SK-N-SH (cell line): ENCODE data around the gene L3MBTL2. TPM values are rescaled to one million over a fixed set of nuclear protein-coding genes. Genes with fewer than 3 reads are reported as not detected.

ENCODE experiments used
- CTCF ChIA-PET: fragments of 300-600, 350-600 bp; formaldehyde crosslinking; extraction: SDS; loops from one replicate; lab custom pipeline; 2021; lab: Yijun Ruan, JAX
- POLR2A ChIA-PET: fragments of 350-600 bp; sonication (Branson Sonifier 250); formaldehyde crosslinking; extraction: SDS; loops from one replicate; lab custom pipeline; 2020; ENCODE audit warnings: antibody characterized with exemption, inconsistent platforms; lab: Yijun Ruan, JAX
- DNase-seq: peaks from one replicate; pipeline ENCODE4 v3.0.0; 2012
- H2AFZ ChIP-seq: fragments of 200-600 bp; sonication (generic); 2 replicates; pipeline ENCODE4 v1.8.1; 2016; ENCODE audit warnings: antibody characterized with exemption, mild to moderate bottlenecking, low read depth
- H3F3A ChIP-seq: fragments of 200-600 bp; sonication (generic); replicated peaks from 2 replicates; pipeline ENCODE3; 2016; ENCODE audit warnings: antibody characterized with exemption, mild to moderate bottlenecking; ENCODE audit not compliant: insufficient read depth
- H3K27ac ChIP-seq, 2 experiments: fragments of 200-500 bp in 1 of 2; fragments of 200-600 bp in 1 of 2; sonication (Bioruptor generic) in 1 of 2; sonication (generic), shearing (Covaris generic) in 1 of 2; 2 replicates each; pipeline versions ENCODE4 v1.5.1 to v1.6.1; 2014 to 2016; ENCODE audit warnings: low read depth in 2 of 2, inconsistent platforms in 1 of 2, low read length in 1 of 2, mild to moderate bottlenecking in 1 of 2, mixed read lengths in 1 of 2
- H3K27me3 ChIP-seq: fragments of 200-600 bp; sonication (generic), shearing (Covaris generic); 2 replicates; pipeline ENCODE4 v1.6.1; 2016; ENCODE audit warnings: mixed run types; ENCODE audit not compliant: insufficient read depth
- H3K36me3 ChIP-seq, 2 experiments: fragments of 200-500 bp in 1 of 2; fragments of 200-600 bp in 1 of 2; sonication (Bioruptor generic) in 1 of 2; sonication (generic) in 1 of 2; replicated peaks in 1 of 2; 2 replicates each; pipeline versions ENCODE3 to v1.5.1; 2014 to 2016; ENCODE audit warnings: low read length in 1 of 2, mild to moderate bottlenecking in 1 of 2; ENCODE audit not compliant: insufficient read depth in 2 of 2, control insufficient read depth in 1 of 2
- H3K4me1 ChIP-seq, 2 experiments: fragments of 200-500 bp in 1 of 2; fragments of 200-600 bp in 1 of 2; sonication (Bioruptor generic) in 1 of 2; sonication (generic), shearing (Covaris generic) in 1 of 2; 2 replicates each; pipeline versions ENCODE4 v1.5.1 to v1.6.1; 2014 to 2016; ENCODE audit warnings: low read depth in 1 of 2, low read length in 1 of 2, mixed run types in 1 of 2; ENCODE audit not compliant: insufficient read depth in 2 of 2, control insufficient read depth in 1 of 2
- H3K4me2 ChIP-seq: fragments of 200-600 bp; sonication (generic), shearing (Covaris generic); 2 replicates; pipeline ENCODE4 v1.6.1; 2017; ENCODE audit warnings: mixed run types
- H3K4me3 ChIP-seq, 2 experiments: fragments of 200-500 bp in 1 of 2; fragments of 200-600 bp in 1 of 2; sonication (Bioruptor generic) in 1 of 2; sonication (generic), shearing (Covaris generic) in 1 of 2; 2 replicates each; pipeline versions ENCODE4 v1.5.1 to v1.8.1; 2014 to 2016; ENCODE audit warnings: low read depth in 2 of 2, inconsistent platforms in 1 of 2, low read length in 1 of 2, mild to moderate bottlenecking in 1 of 2, mixed read lengths in 1 of 2, moderate library complexity in 1 of 2
- H3K79me2 ChIP-seq: fragments of 200-600 bp; sonication (generic); 2 replicates; pipeline ENCODE4 v1.8.1; 2017; ENCODE audit warnings: mild to moderate bottlenecking; ENCODE audit not compliant: insufficient read depth
- H3K9ac ChIP-seq: fragments of 200-600 bp; sonication (generic); 2 replicates; pipeline ENCODE4 v1.6.1; 2017; ENCODE audit warnings: mixed run types
- H3K9me2 ChIP-seq: fragments of 200-600 bp; sonication (generic); 2 replicates; pipeline ENCODE4 v1.6.1; 2017; ENCODE audit warnings: mixed run types
- H3K9me3 ChIP-seq: fragments of 200-600 bp; sonication (generic); 2 replicates; pipeline ENCODE4 v1.6.1; 2017; ENCODE audit warnings: mixed run types, mild to moderate bottlenecking, moderate library complexity
- H4K20me1 ChIP-seq: fragments of 200-600 bp; sonication (generic); 2 replicates; pipeline ENCODE4 v1.6.1; 2017; ENCODE audit warnings: mild to moderate bottlenecking, mixed run types; ENCODE audit not compliant: insufficient read depth
- CHD2 ChIP-seq: fragments of 150-350 bp; IDR thresholded peaks from 2 replicates; pipeline ENCODE4 v1.6.1; 2018; ENCODE audit warnings: low read length; ENCODE audit not compliant: partially characterized antibody
- ELF1 ChIP-seq: IDR thresholded peaks from 2 replicates; pipeline ENCODE4 v1.4.0; 2012
- EP300 ChIP-seq, 2 experiments: IDR thresholded peaks; 2 replicates each; pipeline versions ENCODE4 v1.4.0 to v1.6.1; 2012; ENCODE audit warnings: borderline replicate concordance in 1 of 2, low read depth in 1 of 2, low read length in 1 of 2
- EZH2phosphoT487 ChIP-seq: fragments of 200-600 bp; sonication (generic); IDR thresholded peaks from 2 replicates; pipeline ENCODE4 v1.6.1; 2017; ENCODE audit warnings: low read depth, mixed run types, mild to moderate bottlenecking, antibody characterized with exemption, moderate library complexity, borderline replicate concordance
- GABPA ChIP-seq: IDR thresholded peaks from 2 replicates; pipeline ENCODE4 v1.4.0; 2012; ENCODE audit warnings: low read depth, mild to moderate bottlenecking
- JUND ChIP-seq: IDR thresholded peaks from 2 replicates; pipeline ENCODE4 v1.4.0; 2012
- MEF2A ChIP-seq: IDR thresholded peaks from 2 replicates; pipeline ENCODE4 v1.4.0; 2012; ENCODE audit warnings: low read depth, borderline replicate concordance
- POLR2AphosphoS5 ChIP-seq: IDR thresholded peaks from 2 replicates; pipeline ENCODE4 v1.6.1; 2012; ENCODE audit warnings: low read depth, low read length
- RAD21 ChIP-seq: IDR thresholded peaks from 2 replicates; pipeline ENCODE4 v1.6.1; 2012; ENCODE audit warnings: mild to moderate bottlenecking, low read length
- RCOR1 ChIP-seq: fragments of 150-350 bp; IDR thresholded peaks from 2 replicates; pipeline ENCODE4 v1.6.1; 2017; ENCODE audit warnings: antibody characterized with exemption, low read length
- RFX5 ChIP-seq: IDR thresholded peaks from 2 replicates; pipeline ENCODE4 v1.6.1; 2012; ENCODE audit warnings: mild to moderate bottlenecking, improper control_type of control experiment, low read length
- RXRA ChIP-seq: IDR thresholded peaks from 2 replicates; pipeline ENCODE4 v1.4.0; 2012; ENCODE audit warnings: low read depth, mild to moderate bottlenecking, borderline replicate concordance
- SIN3A ChIP-seq: IDR thresholded peaks from 2 replicates; pipeline ENCODE4 v1.6.1; 2012; ENCODE audit warnings: low read depth, mild to moderate bottlenecking, low read length, moderate library complexity, borderline replicate concordance
- TEAD4 ChIP-seq: IDR thresholded peaks from 2 replicates; pipeline ENCODE4 v1.4.0; 2012; ENCODE audit warnings: mild to moderate bottlenecking, borderline replicate concordance; ENCODE audit not compliant: insufficient read depth
- YY1 ChIP-seq: IDR thresholded peaks from 2 replicates; pipeline ENCODE4 v1.4.0; 2012; ENCODE audit warnings: low read depth, mild to moderate bottlenecking
- WGBS: methylation state at CpG from one replicate; pipeline ENCODE4 v1.1.6; 2017; ENCODE audit warnings: low lambda C conversion rate; 5-methylcytosine and 5-hydroxymethylcytosine counted together
- polyA plus RNA-seq, 3 experiments: library from polyadenylated mRNA; depleted of rRNA; stranded (reverse); fragments of >200 nt; gene quantifications; 2 replicates each; pipeline ENCODE4 v1.2.3, GENCODE V29; 2012
- TF ChIP-seq, protein P1 (sequence below): fragments of 150-350 bp; IDR thresholded peaks from 2 replicates; pipeline ENCODE4 v1.6.1; 2016; ENCODE audit warnings: mild to moderate bottlenecking, low read depth, low read length
- TF ChIP-seq, protein P2 (sequence below): IDR thresholded peaks from 2 replicates; pipeline ENCODE4 v1.4.0; 2012; ENCODE audit warnings: low read depth, borderline replicate concordance
- TF ChIP-seq, protein P3 (sequence below): IDR thresholded peaks from 2 replicates; pipeline ENCODE4 v1.4.0; 2012; ENCODE audit warnings: low read depth, borderline replicate concordance
- TF ChIP-seq, protein P4 (sequence below): fragments of 200-600 bp; sonication (generic); IDR thresholded peaks from 2 replicates; pipeline ENCODE4 v1.6.1; 2017; ENCODE audit warnings: antibody characterized with exemption, mild to moderate bottlenecking, moderate library complexity
- TF ChIP-seq, protein P5 (sequence below): IDR thresholded peaks from 2 replicates; pipeline ENCODE4 v1.6.1; 2012; ENCODE audit warnings: mild to moderate bottlenecking, low read depth, low read length, moderate library complexity
- TF ChIP-seq, protein P6 (sequence below): fragments of 150-350 bp; IDR thresholded peaks from 2 replicates; pipeline ENCODE4 v1.6.1; 2017; ENCODE audit warnings: antibody characterized with exemption, low read length, low read depth, borderline replicate concordance

L3MBTL2 gene
- polyA plus RNA-seq, 1 of the 3 experiments (the other 2 are of a cell fraction), result 13.3 TPM

DNA sequence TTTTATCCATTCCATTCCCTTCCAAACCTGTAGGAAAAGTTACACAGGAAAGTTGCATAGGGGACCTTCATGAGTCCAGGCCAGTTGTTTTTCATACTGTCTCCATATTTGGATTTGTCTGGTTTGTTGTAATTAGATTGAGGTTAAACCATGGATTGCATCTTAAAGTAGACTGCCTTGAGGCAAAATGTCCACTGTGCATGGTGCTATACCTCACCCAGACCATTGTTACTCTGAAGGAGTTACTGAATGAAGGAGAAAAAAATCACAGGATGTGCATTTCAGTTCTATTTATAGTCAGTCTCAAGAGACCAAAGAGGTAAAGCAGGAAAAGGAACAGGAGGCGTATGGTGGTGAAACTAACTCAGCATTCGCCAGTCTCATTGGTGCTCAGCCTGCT is 29.6 kb upstream of the L3MBTL2 start (continued):
- TF ChIP-seq, protein P1, sequence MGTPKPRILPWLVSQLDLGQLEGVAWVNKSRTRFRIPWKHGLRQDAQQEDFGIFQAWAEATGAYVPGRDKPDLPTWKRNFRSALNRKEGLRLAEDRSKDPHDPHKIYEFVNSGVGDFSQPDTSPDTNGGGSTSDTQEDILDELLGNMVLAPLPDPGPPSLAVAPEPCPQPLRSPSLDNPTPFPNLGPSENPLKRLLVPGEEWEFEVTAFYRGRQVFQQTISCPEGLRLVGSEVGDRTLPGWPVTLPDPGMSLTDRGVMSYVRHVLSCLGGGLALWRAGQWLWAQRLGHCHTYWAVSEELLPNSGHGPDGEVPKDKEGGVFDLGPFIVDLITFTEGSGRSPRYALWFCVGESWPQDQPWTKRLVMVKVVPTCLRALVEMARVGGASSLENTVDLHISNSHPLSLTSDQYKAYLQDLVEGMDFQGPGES, result no peak
- TF ChIP-seq RXRA, result no peak
- TF ChIP-seq RAD21, result no peak
- TF ChIP-seq, protein P2, sequence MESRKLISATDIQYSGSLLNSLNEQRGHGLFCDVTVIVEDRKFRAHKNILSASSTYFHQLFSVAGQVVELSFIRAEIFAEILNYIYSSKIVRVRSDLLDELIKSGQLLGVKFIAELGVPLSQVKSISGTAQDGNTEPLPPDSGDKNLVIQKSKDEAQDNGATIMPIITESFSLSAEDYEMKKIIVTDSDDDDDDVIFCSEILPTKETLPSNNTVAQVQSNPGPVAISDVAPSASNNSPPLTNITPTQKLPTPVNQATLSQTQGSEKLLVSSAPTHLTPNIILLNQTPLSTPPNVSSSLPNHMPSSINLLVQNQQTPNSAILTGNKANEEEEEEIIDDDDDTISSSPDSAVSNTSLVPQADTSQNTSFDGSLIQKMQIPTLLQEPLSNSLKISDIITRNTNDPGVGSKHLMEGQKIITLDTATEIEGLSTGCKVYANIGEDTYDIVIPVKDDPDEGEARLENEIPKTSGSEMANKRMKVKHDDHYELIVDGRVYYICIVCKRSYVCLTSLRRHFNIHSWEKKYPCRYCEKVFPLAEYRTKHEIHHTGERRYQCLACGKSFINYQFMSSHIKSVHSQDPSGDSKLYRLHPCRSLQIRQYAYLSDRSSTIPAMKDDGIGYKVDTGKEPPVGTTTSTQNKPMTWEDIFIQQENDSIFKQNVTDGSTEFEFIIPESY, result no peak
- TF ChIP-seq, protein P3, sequence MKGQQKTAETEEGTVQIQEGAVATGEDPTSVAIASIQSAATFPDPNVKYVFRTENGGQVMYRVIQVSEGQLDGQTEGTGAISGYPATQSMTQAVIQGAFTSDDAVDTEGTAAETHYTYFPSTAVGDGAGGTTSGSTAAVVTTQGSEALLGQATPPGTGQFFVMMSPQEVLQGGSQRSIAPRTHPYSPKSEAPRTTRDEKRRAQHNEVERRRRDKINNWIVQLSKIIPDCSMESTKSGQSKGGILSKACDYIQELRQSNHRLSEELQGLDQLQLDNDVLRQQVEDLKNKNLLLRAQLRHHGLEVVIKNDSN, result no peak
- no peak for TF ChIP-seq YY1

DNA sequence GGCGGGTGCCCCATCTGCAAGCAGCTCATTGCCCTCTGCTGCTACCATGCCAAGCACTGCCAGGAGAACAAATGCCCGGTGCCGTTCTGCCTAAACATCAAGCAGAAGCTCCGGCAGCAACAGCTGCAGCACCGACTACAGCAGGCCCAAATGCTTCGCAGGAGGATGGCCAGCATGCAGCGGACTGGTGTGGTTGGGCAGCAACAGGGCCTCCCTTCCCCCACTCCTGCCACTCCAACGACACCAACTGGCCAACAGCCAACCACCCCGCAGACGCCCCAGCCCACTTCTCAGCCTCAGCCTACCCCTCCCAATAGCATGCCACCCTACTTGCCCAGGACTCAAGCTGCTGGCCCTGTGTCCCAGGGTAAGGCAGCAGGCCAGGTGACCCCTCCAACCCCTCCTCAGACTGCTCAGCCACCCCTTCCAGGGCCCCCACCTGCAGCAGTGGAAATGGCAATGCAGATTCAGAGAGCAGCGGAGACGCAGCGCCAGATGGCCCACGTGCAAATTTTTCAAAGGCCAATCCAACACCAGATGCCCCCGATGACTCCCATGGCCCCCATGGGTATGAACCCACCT is 28.0 kb upstream of the L3MBTL2 start:
- Histone ChIP-seq H3K27me3 (no peaks in the 10 kb centered on the region), H3K79me2 (no peaks in the 10 kb centered on the region; the same call in 1 of the 2 replicates), H3K4me3 (no peak overlapping the region), H3F3A (no peaks in the 10 kb centered on the region), H2AFZ (no peak overlapping the region), H3K9ac (no peak overlapping the region), H3K9me3 (no peaks in the 10 kb centered on the region), H3K9me2 (no peaks in the 10 kb centered on the region), H3K4me1 (peaks cover 0 to 7% of the 10 kb centered on the region in 2 experiments; a peak in 1 of 4 replicates), H4K20me1 (no peaks in the 10 kb centered on the region), H3K4me2 (no peak overlapping the region), H3K36me3 (peaks cover 14 to 53% of the 10 kb centered on the region in 2 experiments), H3K27ac (no peak overlapping the region)
- CTCF ChIA-PET, result no interaction called here
- no peak for DNase-seq
- WGBS, result 100% methylated on average over 2 of the region's 15 CpGs
- POLR2A ChIA-PET, result no interaction called here
- TF ChIP-seq EP300 (IDR thresholded peaks at IDR 0.05; ENCODE audit: borderline replicate concordance in 1 of 2, low read depth in 1 of 2, low read length in 1 of 2) (no peak), RXRA (no peak), SIN3A (no peak), CHD2 (no peak), TEAD4 (no peak), EZH2phosphoT487 (no peak), POLR2AphosphoS5 (no peak), RCOR1 (no peak), ELF1 (no peak), MEF2A (no peak), GABPA (no peak), JUND (no peak), RFX5 (no peak)
- TF ChIP-seq, protein P4, sequence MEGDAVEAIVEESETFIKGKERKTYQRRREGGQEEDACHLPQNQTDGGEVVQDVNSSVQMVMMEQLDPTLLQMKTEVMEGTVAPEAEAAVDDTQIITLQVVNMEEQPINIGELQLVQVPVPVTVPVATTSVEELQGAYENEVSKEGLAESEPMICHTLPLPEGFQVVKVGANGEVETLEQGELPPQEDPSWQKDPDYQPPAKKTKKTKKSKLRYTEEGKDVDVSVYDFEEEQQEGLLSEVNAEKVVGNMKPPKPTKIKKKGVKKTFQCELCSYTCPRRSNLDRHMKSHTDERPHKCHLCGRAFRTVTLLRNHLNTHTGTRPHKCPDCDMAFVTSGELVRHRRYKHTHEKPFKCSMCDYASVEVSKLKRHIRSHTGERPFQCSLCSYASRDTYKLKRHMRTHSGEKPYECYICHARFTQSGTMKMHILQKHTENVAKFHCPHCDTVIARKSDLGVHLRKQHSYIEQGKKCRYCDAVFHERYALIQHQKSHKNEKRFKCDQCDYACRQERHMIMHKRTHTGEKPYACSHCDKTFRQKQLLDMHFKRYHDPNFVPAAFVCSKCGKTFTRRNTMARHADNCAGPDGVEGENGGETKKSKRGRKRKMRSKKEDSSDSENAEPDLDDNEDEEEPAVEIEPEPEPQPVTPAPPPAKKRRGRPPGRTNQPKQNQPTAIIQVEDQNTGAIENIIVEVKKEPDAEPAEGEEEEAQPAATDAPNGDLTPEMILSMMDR, result no peak
- TF ChIP-seq, protein P5, sequence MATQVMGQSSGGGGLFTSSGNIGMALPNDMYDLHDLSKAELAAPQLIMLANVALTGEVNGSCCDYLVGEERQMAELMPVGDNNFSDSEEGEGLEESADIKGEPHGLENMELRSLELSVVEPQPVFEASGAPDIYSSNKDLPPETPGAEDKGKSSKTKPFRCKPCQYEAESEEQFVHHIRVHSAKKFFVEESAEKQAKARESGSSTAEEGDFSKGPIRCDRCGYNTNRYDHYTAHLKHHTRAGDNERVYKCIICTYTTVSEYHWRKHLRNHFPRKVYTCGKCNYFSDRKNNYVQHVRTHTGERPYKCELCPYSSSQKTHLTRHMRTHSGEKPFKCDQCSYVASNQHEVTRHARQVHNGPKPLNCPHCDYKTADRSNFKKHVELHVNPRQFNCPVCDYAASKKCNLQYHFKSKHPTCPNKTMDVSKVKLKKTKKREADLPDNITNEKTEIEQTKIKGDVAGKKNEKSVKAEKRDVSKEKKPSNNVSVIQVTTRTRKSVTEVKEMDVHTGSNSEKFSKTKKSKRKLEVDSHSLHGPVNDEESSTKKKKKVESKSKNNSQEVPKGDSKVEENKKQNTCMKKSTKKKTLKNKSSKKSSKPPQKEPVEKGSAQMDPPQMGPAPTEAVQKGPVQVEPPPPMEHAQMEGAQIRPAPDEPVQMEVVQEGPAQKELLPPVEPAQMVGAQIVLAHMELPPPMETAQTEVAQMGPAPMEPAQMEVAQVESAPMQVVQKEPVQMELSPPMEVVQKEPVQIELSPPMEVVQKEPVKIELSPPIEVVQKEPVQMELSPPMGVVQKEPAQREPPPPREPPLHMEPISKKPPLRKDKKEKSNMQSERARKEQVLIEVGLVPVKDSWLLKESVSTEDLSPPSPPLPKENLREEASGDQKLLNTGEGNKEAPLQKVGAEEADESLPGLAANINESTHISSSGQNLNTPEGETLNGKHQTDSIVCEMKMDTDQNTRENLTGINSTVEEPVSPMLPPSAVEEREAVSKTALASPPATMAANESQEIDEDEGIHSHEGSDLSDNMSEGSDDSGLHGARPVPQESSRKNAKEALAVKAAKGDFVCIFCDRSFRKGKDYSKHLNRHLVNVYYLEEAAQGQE, result no peak
- TF ChIP-seq, protein P6, sequence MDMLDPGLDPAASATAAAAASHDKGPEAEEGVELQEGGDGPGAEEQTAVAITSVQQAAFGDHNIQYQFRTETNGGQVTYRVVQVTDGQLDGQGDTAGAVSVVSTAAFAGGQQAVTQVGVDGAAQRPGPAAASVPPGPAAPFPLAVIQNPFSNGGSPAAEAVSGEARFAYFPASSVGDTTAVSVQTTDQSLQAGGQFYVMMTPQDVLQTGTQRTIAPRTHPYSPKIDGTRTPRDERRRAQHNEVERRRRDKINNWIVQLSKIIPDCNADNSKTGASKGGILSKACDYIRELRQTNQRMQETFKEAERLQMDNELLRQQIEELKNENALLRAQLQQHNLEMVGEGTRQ, result no peak
